SK-N-SH (cell line): Measurements from ENCODE around the gene NCKAP5.
A peak's percentile ranks its signal among the peaks of the same experiment; 100 is the strongest.

Experiments used
- CTCF ChIP-seq: fragments of 200-600 bp; sonication (generic); IDR thresholded peaks from 2 replicates; pipeline ENCODE4 v1.6.1; 2017; ENCODE audit warnings: antibody characterized with exemption, mild to moderate bottlenecking, moderate library complexity
- EP300 ChIP-seq, 2 experiments: IDR thresholded peaks; 2 replicates each; pipeline versions ENCODE4 v1.4.0 to v1.6.1; 2012; ENCODE audit warnings: borderline replicate concordance in 1 of 2, low read depth in 1 of 2, low read length in 1 of 2
- FOXM1 ChIP-seq: IDR thresholded peaks from 2 replicates; pipeline ENCODE4 v1.4.0; 2012; ENCODE audit warnings: low read depth, mild to moderate bottlenecking
- GATA2 ChIP-seq: sonication (generic); formaldehyde crosslinking; IDR thresholded peaks from 2 replicates; pipeline ENCODE4 v1.5.0; 2020; ENCODE audit warnings: mild to moderate bottlenecking, missing genetic modification reagents
- POLR2AphosphoS5 ChIP-seq: IDR thresholded peaks from 2 replicates; pipeline ENCODE4 v1.6.1; 2012; ENCODE audit warnings: low read depth, low read length
- RAD21 ChIP-seq: IDR thresholded peaks from 2 replicates; pipeline ENCODE4 v1.6.1; 2012; ENCODE audit warnings: mild to moderate bottlenecking, low read length
- RCOR1 ChIP-seq: fragments of 150-350 bp; IDR thresholded peaks from 2 replicates; pipeline ENCODE4 v1.6.1; 2017; ENCODE audit warnings: antibody characterized with exemption, low read length
- REST ChIP-seq: IDR thresholded peaks from 2 replicates; pipeline ENCODE4 v1.6.1; 2012; ENCODE audit warnings: mild to moderate bottlenecking, low read depth, low read length, moderate library complexity
- SIN3A ChIP-seq: IDR thresholded peaks from 2 replicates; pipeline ENCODE4 v1.6.1; 2012; ENCODE audit warnings: low read depth, mild to moderate bottlenecking, low read length, moderate library complexity, borderline replicate concordance
- TCF12 ChIP-seq: IDR thresholded peaks from 2 replicates; pipeline ENCODE4 v1.4.0; 2012
- TEAD4 ChIP-seq: IDR thresholded peaks from 2 replicates; pipeline ENCODE4 v1.4.0; 2012; ENCODE audit warnings: mild to moderate bottlenecking, borderline replicate concordance; ENCODE audit not compliant: insufficient read depth
- USF2 ChIP-seq: fragments of 150-350 bp; IDR thresholded peaks from 2 replicates; pipeline ENCODE4 v1.6.1; 2017; ENCODE audit warnings: antibody characterized with exemption, low read length, low read depth, borderline replicate concordance
- YY1 ChIP-seq: IDR thresholded peaks from 2 replicates; pipeline ENCODE4 v1.4.0; 2012; ENCODE audit warnings: low read depth, mild to moderate bottlenecking

GRCh38 chr2:132668189-132668823 lies 900.0 kb downstream of the NCKAP5 start:
- TF ChIP-seq SIN3A (no peak), POLR2AphosphoS5 (no peak), TEAD4 (no peak), CTCF (peak; percentile 47), FOXM1 (no peak), TCF12 (no peak), USF2 (no peak), REST (no peak), YY1 (no peak), RAD21 (peak; percentile 26; the same call in 1 of the 2 replicates), GATA2 (no peak), RCOR1 (no peak), EP300 (IDR thresholded peaks at IDR 0.05; ENCODE audit: borderline replicate concordance in 1 of 2, low read depth in 1 of 2, low read length in 1 of 2) (no peak)
